Fibroblast of villous mesenchyme (primary cell): ENCODE measurements around the gene ADD1. TPM values are rescaled to one million over a fixed set of nuclear protein-coding genes. Genes with fewer than 3 reads are reported as not detected.
A peak's percentile ranks its signal among the peaks of the same experiment; 100 is the strongest.

Experiments used
- DNase-seq: peaks from one replicate; pipeline ENCODE4 v3.0.0-alpha.2; 2010; ENCODE audit warnings: low read depth
- H3K4me3 ChIP-seq: 2 replicates; pipeline ENCODE4 v1.5.1; 2011; ENCODE audit warnings: low read depth, mild to moderate bottlenecking, low read length
- CTCF ChIP-seq: IDR thresholded peaks from 2 replicates; pipeline ENCODE4 v1.5.1; 2012; ENCODE audit warnings: low read depth, mild to moderate bottlenecking, low read length; ENCODE audit not compliant: insufficient read depth
- total RNA-seq: library from RNA; depleted of rRNA; stranded (reverse); fragments of >200 nt; gene quantifications from 2 replicates; pipeline ENCODE4 v1.2.3, GENCODE V29; 2012

ADD1 gene
- total RNA-seq, 1 donor, result 212 TPM

- TF ChIP-seq CTCF, result no peak
- no peak overlapping the region for H3K4me3 ChIP-seq
- peak; percentile 56 for DNase-seq
Observed at GRCh38 chr4:2806390-2807355, 37.0 kb upstream of the ADD1 start.

- DNase-seq, result no peak
- no peak overlapping the region for H3K4me3 ChIP-seq
Observed at GRCh38 chr4:2807571-2807970, 36.1 kb upstream of the ADD1 start.

GRCh38 chr4:2808001-2808400, 35.6 kb upstream of the ADD1 start:
- H3K4me3 ChIP-seq, result no peak overlapping the region
- DNase-seq, result no peak
- TF ChIP-seq CTCF, result no peak

More at GRCh38 chr4:2807571-2807970, 36.1 kb upstream of the ADD1 start:
- TF ChIP-seq CTCF, result no peak

GRCh38 chr4:2809610-2810180, 33.9 kb upstream of the ADD1 start:
- H3K4me3 ChIP-seq, result no peak overlapping the region
- no peak for DNase-seq
- TF ChIP-seq CTCF, result no peak

- no peak for DNase-seq
- no peak for TF ChIP-seq CTCF
- H3K4me3 ChIP-seq, result no peak overlapping the region
Observed at GRCh38 chr4:2810388-2810787, 33.3 kb upstream of the ADD1 start.

- peak; percentile 78 for DNase-seq
- no peak for TF ChIP-seq CTCF
- peak overlapping the region; percentile 40 for H3K4me3 ChIP-seq
Observed at GRCh38 chr4:2811830-2812611, 31.6 kb upstream of the ADD1 start.
